B cell (primary cell): ENCODE results near the gene HDAC9. TPM values are rescaled to one million over a fixed set of nuclear protein-coding genes. Genes with fewer than 3 reads are reported as not detected.

Source experiments
- ATAC-seq: fragments of 200-7000 bp; cut with Tn5 transposase; one replicate; pipeline ENCODE4 v1.10.0; 2021; ENCODE audit warnings: low read depth, mild to moderate bottlenecking, moderate number of reproducible peaks, moderate library complexity
- CTCF ChIA-PET: fragments of 350-600 bp; sonication (Branson Sonifier 250); formaldehyde crosslinking; loops from one replicate; lab custom pipeline; 2021; ENCODE audit warnings: antibody characterized with exemption, inconsistent platforms; lab: Charles Lee
- POLR2A ChIA-PET: fragments of 350-600 bp; sonication (Branson Sonifier 250); formaldehyde crosslinking; loops from one replicate; lab custom pipeline; 2021; ENCODE audit warnings: antibody characterized with exemption; lab: Charles Lee
- DNase-seq: peaks from one replicate; pipeline ENCODE4 v3.0.0; 2013
- H2AFZ ChIP-seq: 2 replicates; pipeline ENCODE4 v1.6.1; 2012; ENCODE audit warnings: mild to moderate bottlenecking, low read depth, low read length; ENCODE audit not compliant: insufficient read depth, poor library complexity, severe bottlenecking
- H3K27ac ChIP-seq, 2 donors: 1 replicate in 1 of 2; 2 replicates in 1 of 2; pipeline ENCODE4 v1.5.1; 2012 to 2013; ENCODE audit warnings: low read length in 2 of 2, mild to moderate bottlenecking in 2 of 2, moderate library complexity in 1 of 2
- H3K27me3 ChIP-seq, 4 experiments: fragments of 200-600 bp in 1 of 4; sonication (generic) in 1 of 4; replicated peaks in 1 of 4; 1 replicate in 2 of 4; 2 replicates in 2 of 4; pipeline versions ENCODE4 v1.6.1 to v1.7.0; 2013 to 2016; ENCODE audit warnings: low read length in 3 of 4, mild to moderate bottlenecking in 2 of 4, mixed read lengths in 1 of 4, moderate library complexity in 1 of 4; ENCODE audit not compliant: insufficient read depth in 4 of 4, control insufficient read depth in 3 of 4; ENCODE audit errors: control extremely low read depth in 1 of 4
- H3K36me3 ChIP-seq, 2 experiments: replicated peaks in 1 of 2; 1 replicate in 1 of 2; 2 replicates in 1 of 2; pipeline versions ENCODE4 v1.6.1 to v1.7.1; 2013; ENCODE audit warnings: low read length in 1 of 2; ENCODE audit not compliant: insufficient read depth in 2 of 2, control insufficient read depth in 1 of 2; ENCODE audit errors: control extremely low read depth in 1 of 2, extremely low read depth in 1 of 2
- H3K4me1 ChIP-seq, 2 donors: fragments of 200-600 bp in 1 of 2; sonication (generic) in 1 of 2; 1 replicate in 1 of 2; 2 replicates in 1 of 2; pipeline versions ENCODE4 v1.5.1 to v1.6.1; 2013 to 2017; ENCODE audit warnings: low read length in 2 of 2; ENCODE audit not compliant: control insufficient read depth in 2 of 2, insufficient read depth in 2 of 2
- H3K4me2 ChIP-seq: replicated peaks from 2 replicates; pipeline ENCODE3; 2012; ENCODE audit warnings: mild to moderate bottlenecking, low read depth, low read length; ENCODE audit not compliant: poor library complexity, severe bottlenecking
- H3K4me3 ChIP-seq, 5 experiments: fragments of 200-600 bp in 1 of 5; sonication (generic) in 1 of 5; 1 replicate in 3 of 5; 2 replicates in 2 of 5; pipeline versions ENCODE4 v1.5.1 to v1.7.0; 2011 to 2016; ENCODE audit warnings: low read length in 4 of 5, mild to moderate bottlenecking in 4 of 5, low read depth in 2 of 5, control low read depth in 1 of 5, moderate library complexity in 1 of 5; ENCODE audit not compliant: insufficient read depth in 1 of 5; ENCODE audit errors: control extremely low read depth in 1 of 5, extremely low read depth in 1 of 5
- H3K79me2 ChIP-seq: fragments of 200-600 bp; sonication (generic); one replicate; pipeline ENCODE4 v1.6.0; 2016; ENCODE audit warnings: low read length; ENCODE audit not compliant: control insufficient read depth, insufficient read depth
- H3K9ac ChIP-seq: fragments of 200-600 bp; sonication (generic); 2 replicates; pipeline ENCODE4 v1.6.1; 2017; ENCODE audit warnings: mild to moderate bottlenecking, low read length, moderate library complexity
- H3K9me3 ChIP-seq, 3 donors: one replicate each; pipeline versions ENCODE4 v1.6.1 to v1.7.1; 2013; ENCODE audit warnings: low read length in 2 of 3; ENCODE audit not compliant: control insufficient read depth in 2 of 3, insufficient read depth in 1 of 3; ENCODE audit errors: control extremely low read depth in 1 of 3
- H4K20me1 ChIP-seq: 2 replicates; pipeline ENCODE4 v1.6.0; 2012; ENCODE audit warnings: mild to moderate bottlenecking, low read length; ENCODE audit not compliant: insufficient read depth, control insufficient read depth, poor library complexity, severe bottlenecking
- H3K27ac Mint-ChIP-seq: one replicate; pipeline ENCODE4 v1.8.0; 2021; ENCODE audit warnings: mixed read lengths
- H3K27me3 Mint-ChIP-seq: one replicate; pipeline ENCODE4 v1.8.0; 2021; ENCODE audit warnings: mixed read lengths
- H3K4me1 Mint-ChIP-seq: one replicate; pipeline ENCODE4 v1.8.0; 2021; ENCODE audit warnings: mixed read lengths
- H3K4me3 Mint-ChIP-seq: one replicate; pipeline ENCODE4 v1.8.0; 2021; ENCODE audit warnings: mixed read lengths
- H3K9me3 Mint-ChIP-seq: one replicate; pipeline ENCODE4 v1.8.0; 2022; ENCODE audit warnings: mixed read lengths; ENCODE audit not compliant: insufficient read depth
- EZH2 ChIP-seq: IDR thresholded peaks from 2 replicates; pipeline ENCODE4 v1.6.1; 2012; ENCODE audit warnings: borderline replicate concordance, low read depth, mild to moderate bottlenecking, moderate library complexity, low read length; ENCODE audit not compliant: insufficient read depth, poor library complexity, severe bottlenecking
- WGBS: methylation state at CpG from one replicate; pipeline ENCODE4 v1.1.5; 2013; ENCODE audit warnings: missing lambda C conversion rate; ENCODE audit not compliant: insufficient coverage; 5-methylcytosine and 5-hydroxymethylcytosine counted together
- intact Hi-C: fragments of 100-400 bp; cut with micrococcal nuclease; formaldehyde crosslinking; loops from one replicate; pipeline ENCODE4 v1.10.0; 2022
- polyA plus RNA-seq: library from polyadenylated mRNA; depleted of rRNA; stranded (reverse); fragments of >200 nt; gene quantifications from 2 replicates; pipeline ENCODE4 v1.2.3, GENCODE V29; 2012
- total RNA-seq, 2 donors: library from RNA; stranded (reverse); fragments of 120-200 nt in 1 of 2; gene quantifications; 1 replicate in 1 of 2; 2 replicates in 1 of 2; pipeline versions ENCODE4 v1.2.3 to v1.2.4, GENCODE V29; 2013 to 2022
- TF ChIP-seq, protein P1 (sequence below): fragments of 200-600 bp; IDR thresholded peaks from one replicate; pipeline ENCODE4 v1.8.0; 2022; ENCODE audit warnings: antibody characterized with exemption, mild to moderate bottlenecking

Gene HDAC9
- total and polyA plus RNA-seq, 2 donors (not counting 1 experiment from before 2014, with no cell fraction given), result 49.1 to 64.8 TPM

- no peaks in the 10 kb centered on the region for H3K27me3 Mint-ChIP-seq
- intact Hi-C loops, result no loop called here
- H3K4me3 ChIP-seq, result no peak overlapping the region
- CTCF ChIA-PET, result interaction anchor here (0.6 kb wide), 1 partner anchor 279 kb away, joined by 3 read pairs; no protein-coding TSS in a partner anchor
- 100% methylated on average over 1 of the region's 6 CpGs for WGBS
- H3K4me1 Mint-ChIP-seq, result peaks cover 41% of the 10 kb centered on the region
- DNase-seq, result no peak
- H3K36me3 ChIP-seq, result no peaks in the 10 kb centered on the region
- peaks cover 32% of the 10 kb centered on the region for H3K79me2 ChIP-seq
- no peak overlapping the region for H3K9ac ChIP-seq
- no peaks in the 10 kb centered on the region for H3K9me3 Mint-ChIP-seq
- H3K4me3 Mint-ChIP-seq, result no peak overlapping the region
- H3K9me3 ChIP-seq, result no peaks in the 10 kb centered on the region
- no peak overlapping the region for H3K27ac ChIP-seq
- no peak for ATAC-seq
- H2AFZ ChIP-seq, result no peak overlapping the region
- no peak overlapping the region for H3K4me2 ChIP-seq
- TF ChIP-seq, protein P1, sequence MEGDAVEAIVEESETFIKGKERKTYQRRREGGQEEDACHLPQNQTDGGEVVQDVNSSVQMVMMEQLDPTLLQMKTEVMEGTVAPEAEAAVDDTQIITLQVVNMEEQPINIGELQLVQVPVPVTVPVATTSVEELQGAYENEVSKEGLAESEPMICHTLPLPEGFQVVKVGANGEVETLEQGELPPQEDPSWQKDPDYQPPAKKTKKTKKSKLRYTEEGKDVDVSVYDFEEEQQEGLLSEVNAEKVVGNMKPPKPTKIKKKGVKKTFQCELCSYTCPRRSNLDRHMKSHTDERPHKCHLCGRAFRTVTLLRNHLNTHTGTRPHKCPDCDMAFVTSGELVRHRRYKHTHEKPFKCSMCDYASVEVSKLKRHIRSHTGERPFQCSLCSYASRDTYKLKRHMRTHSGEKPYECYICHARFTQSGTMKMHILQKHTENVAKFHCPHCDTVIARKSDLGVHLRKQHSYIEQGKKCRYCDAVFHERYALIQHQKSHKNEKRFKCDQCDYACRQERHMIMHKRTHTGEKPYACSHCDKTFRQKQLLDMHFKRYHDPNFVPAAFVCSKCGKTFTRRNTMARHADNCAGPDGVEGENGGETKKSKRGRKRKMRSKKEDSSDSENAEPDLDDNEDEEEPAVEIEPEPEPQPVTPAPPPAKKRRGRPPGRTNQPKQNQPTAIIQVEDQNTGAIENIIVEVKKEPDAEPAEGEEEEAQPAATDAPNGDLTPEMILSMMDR, result no peak
- TF ChIP-seq EZH2, result no peak
- POLR2A ChIA-PET, result no interaction called here
- no peaks in the 10 kb centered on the region for H4K20me1 ChIP-seq
- no peaks in the 10 kb centered on the region for H3K27me3 ChIP-seq
- H3K4me1 ChIP-seq, result peaks cover 10 to 24% of the 10 kb centered on the region in 2 donors
- H3K27ac Mint-ChIP-seq, result no peak overlapping the region
Measured at GRCh38 chr7:18491871-18492270, 3.7 kb upstream of the HDAC9 start.

GRCh38 chr7:18494406-18494805 lies 1.1 kb upstream of the HDAC9 start:
- Mint-ChIP-seq H3K9me3 (no peaks in the 10 kb centered on the region), H3K4me1 (peaks cover 49% of the 10 kb centered on the region), H3K27ac (no peak overlapping the region), H3K4me3 (no peak overlapping the region), H3K27me3 (no peaks in the 10 kb centered on the region)
- WGBS, result no CpG with 5 or more reads among the region's 3 CpGs
- no peak overlapping the region for H3K9ac ChIP-seq
- H4K20me1 ChIP-seq, result no peaks in the 10 kb centered on the region
- H3K27me3 ChIP-seq, result no peaks in the 10 kb centered on the region
- ATAC-seq (no peak), DNase-seq (no peak)
- peaks cover 17 to 37% of the 10 kb centered on the region in 2 donors for H3K4me1 ChIP-seq
- POLR2A ChIA-PET, result interaction anchor here (1.5 to 2.5 kb wide), 2 partner anchors 14 to 26 kb away, joined by 5 to 9 read pairs; no protein-coding TSS in a partner anchor
- TF ChIP-seq, protein P1, result no peak
- TF ChIP-seq EZH2, result no peak
- CTCF ChIA-PET, result interaction anchor here (0.6 to 6.2 kb wide), 6 partner anchors 15 to 142 kb away, joined by 3 to 58 read pairs (median 4); no protein-coding TSS in a partner anchor
- no peak overlapping the region for H2AFZ ChIP-seq
- H3K4me2 ChIP-seq, result peak overlapping the region; percentile 82
- H3K27ac ChIP-seq, result no peak overlapping the region
- no peaks in the 10 kb centered on the region for H3K36me3 ChIP-seq
- intact Hi-C loops, result loop anchor here (2.0 kb wide), 1 partner anchor 138 kb away; no protein-coding TSS in a partner anchor
- H3K9me3 ChIP-seq, result no peaks in the 10 kb centered on the region
- H3K79me2 ChIP-seq, result peaks cover 53% of the 10 kb centered on the region
- no peak overlapping the region for H3K4me3 ChIP-seq
